K562 (cell line): ENCODE results near the gene SOBP.
"Not testable (repeated sequence)": the region's sequence is repeated elsewhere in the genome, so short reads cannot be mapped to it uniquely, and the experiment has no call there.

Experiments used
- PRMT5 ChIP-seq: sonication (generic); formaldehyde crosslinking; IDR thresholded peaks from 2 replicates; pipeline ENCODE4 v1.5.0; 2020; ENCODE audit warnings: missing genetic modification reagents
- TOE1 ChIP-seq, 2 experiments: fragments of 450-650 bp in 1 of 2; sonication (generic) in 1 of 2; formaldehyde crosslinking in 1 of 2; IDR thresholded peaks; 2 replicates each; pipeline versions ENCODE4 v1.7.1 to v1.8.0; 2016 to 2022; ENCODE audit warnings: borderline replicate concordance in 2 of 2, mild to moderate bottlenecking in 2 of 2, antibody characterized with exemption in 1 of 2, inconsistent platforms in 1 of 2, low read depth in 1 of 2, missing genetic modification reagents in 1 of 2, moderate library complexity in 1 of 2

DNA sequence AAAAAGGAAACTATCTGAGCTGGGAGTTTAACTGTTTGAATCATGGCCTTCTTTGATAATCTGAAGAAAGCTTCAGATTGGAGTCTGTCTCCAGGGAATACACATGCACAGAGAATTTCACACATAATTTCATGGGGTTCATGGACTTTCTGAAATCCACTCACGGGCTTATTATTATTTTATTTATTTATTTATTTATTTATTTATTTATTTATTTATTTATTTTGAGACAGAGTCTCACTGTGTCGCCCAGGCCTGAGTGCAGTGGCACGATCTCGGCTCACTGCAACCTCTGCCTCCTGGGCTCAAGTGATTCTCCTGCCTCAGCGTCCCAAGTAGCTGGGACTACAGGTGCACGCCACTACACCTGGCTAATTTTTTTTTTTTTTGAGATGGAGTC lies 63.2 kb downstream of the SOBP start:
- not testable (repeated sequence) for TF ChIP-seq PRMT5 (CRISPR knock-in tag); TOE1 (IDR thresholded peaks at IDR 0.05; ENCODE audit: borderline replicate concordance); TOE1 (CRISPR knock-in tag; IDR thresholded peaks at IDR 0.05; ENCODE audit: borderline replicate concordance, low read depth)
